NT2/D1 (cell line): ENCODE measurements around the gene GALNT7.

Experiments used
- DNase-seq: peaks from one replicate; pipeline ENCODE4 v3.0.0-alpha.2; 2011; ENCODE audit warnings: low read depth, low spot score
- H3K27me3 ChIP-seq: 2 replicates; pipeline ENCODE4 v1.6.0; 2011; ENCODE audit warnings: mild to moderate bottlenecking; ENCODE audit not compliant: insufficient read length, insufficient read depth
- H3K36me3 ChIP-seq: 2 replicates; pipeline ENCODE4 v1.6.1; 2011; ENCODE audit warnings: mild to moderate bottlenecking, low read length, mixed read lengths; ENCODE audit not compliant: insufficient read depth, insufficient read length
- H3K4me1 ChIP-seq: 2 replicates; pipeline ENCODE4 v1.5.1; 2011; ENCODE audit not compliant: insufficient read depth, insufficient read length
- H3K4me3 ChIP-seq: 2 replicates; pipeline ENCODE4 v1.5.1; 2011; ENCODE audit warnings: low read depth; ENCODE audit not compliant: insufficient read length
- H3K9ac ChIP-seq: 2 replicates; pipeline ENCODE4 v1.6.0; 2011; ENCODE audit warnings: low read depth; ENCODE audit not compliant: insufficient read length
- H3K9me3 ChIP-seq: 2 replicates; pipeline ENCODE4 v1.5.1; 2011; ENCODE audit warnings: mild to moderate bottlenecking, low read length; ENCODE audit not compliant: insufficient read depth
- SUZ12 ChIP-seq: IDR thresholded peaks from 2 replicates; pipeline ENCODE4 v1.6.1; 2011; ENCODE audit not compliant: insufficient read length, insufficient read depth; ENCODE audit errors: extremely low read depth
- YY1 ChIP-seq: IDR thresholded peaks from 2 replicates; pipeline ENCODE4 v1.6.1; 2011; ENCODE audit not compliant: insufficient read length, insufficient read depth
- ZNF274 ChIP-seq: IDR thresholded peaks from 2 replicates; pipeline ENCODE4 v1.6.1; 2011; ENCODE audit warnings: mild to moderate bottlenecking, low read depth, low read length

The GALNT7 gene

GRCh38 chr4:173257732-173258717 lies 89.4 kb downstream of the GALNT7 start:
- no peak overlapping the region for H3K4me3 ChIP-seq
- H3K36me3 ChIP-seq: no peaks in the 10 kb centered on the region
- H3K9ac ChIP-seq: no peak overlapping the region
- no peaks in the 10 kb centered on the region for H3K27me3 ChIP-seq
- no peaks in the 10 kb centered on the region for H3K4me1 ChIP-seq
- no peaks in the 10 kb centered on the region for H3K9me3 ChIP-seq
- peak; percentile 44 for DNase-seq
- TF ChIP-seq SUZ12: no peak
- TF ChIP-seq ZNF274: no peak
- no peak for TF ChIP-seq YY1

DNA sequence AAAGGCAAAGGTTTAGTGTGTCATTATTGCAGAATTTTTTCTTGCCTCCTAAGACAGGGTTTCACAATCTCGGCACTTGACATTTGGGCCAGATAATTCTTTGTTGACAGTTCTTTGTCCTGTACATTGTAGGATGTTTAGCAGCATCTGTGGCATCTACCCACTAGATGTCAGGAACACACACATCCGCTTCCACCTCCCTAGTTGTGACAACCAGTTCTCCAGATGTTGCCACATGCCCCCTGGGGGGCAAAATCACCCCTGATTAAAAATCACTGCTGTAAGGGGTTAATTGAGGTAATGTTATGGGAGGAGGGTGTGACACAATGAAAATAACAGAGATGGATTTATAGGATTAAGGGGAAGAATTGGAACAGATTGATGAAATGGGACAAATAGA lies 90.3 kb downstream of the GALNT7 start:
- no peak for TF ChIP-seq YY1
- no peak for TF ChIP-seq SUZ12
- TF ChIP-seq ZNF274: no peak
- no peaks in the 10 kb centered on the region for H3K4me1 ChIP-seq

GRCh38 chr4:173259310-173259709 lies 90.7 kb downstream of the GALNT7 start:
- Histone ChIP-seq H3K36me3 (no peaks in the 10 kb centered on the region), H3K9me3 (no peaks in the 10 kb centered on the region), H3K4me1 (no peaks in the 10 kb centered on the region), H3K4me3 (no peak overlapping the region), H3K9ac (no peak overlapping the region), H3K27me3 (no peaks in the 10 kb centered on the region)
- TF ChIP-seq ZNF274: no peak
- no peak for DNase-seq

More for the DNA sequence above, 90.3 kb downstream of the GALNT7 start:
- Histone ChIP-seq H3K9ac (no peak overlapping the region), H3K36me3 (no peaks in the 10 kb centered on the region), H3K4me3 (no peak overlapping the region), H3K9me3 (no peaks in the 10 kb centered on the region), H3K27me3 (no peaks in the 10 kb centered on the region)
- no peak for DNase-seq

- Histone ChIP-seq H3K4me1 (no peaks in the 10 kb centered on the region), H3K36me3 (no peaks in the 10 kb centered on the region), H3K9ac (no peak overlapping the region), H3K9me3 (no peaks in the 10 kb centered on the region), H3K4me3 (no peak overlapping the region), H3K27me3 (no peaks in the 10 kb centered on the region)
- no peak for TF ChIP-seq SUZ12
- TF ChIP-seq YY1: no peak
- TF ChIP-seq ZNF274: no peak
- no peak for DNase-seq
Observed at GRCh38 chr4:173261052-173261451, 92.4 kb downstream of the GALNT7 start.

DNA sequence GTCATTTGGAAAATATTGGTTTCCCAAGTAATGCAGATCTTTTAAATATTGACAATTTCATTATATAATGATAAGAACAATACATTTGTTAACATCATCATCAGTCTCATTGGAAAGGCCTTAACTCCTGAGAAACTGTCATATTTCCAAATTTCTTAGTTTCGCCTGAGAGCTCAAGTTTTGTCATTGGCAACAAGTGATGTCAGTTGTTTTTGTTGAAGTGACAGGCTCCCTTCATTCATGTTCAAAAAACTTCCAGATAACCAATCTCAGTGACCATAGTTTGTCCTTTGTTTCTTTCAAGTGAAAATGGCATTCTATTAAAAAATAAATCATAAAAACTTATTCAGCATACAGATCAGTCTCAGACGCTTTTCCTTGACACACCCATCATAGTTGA lies 93.8 kb downstream of the GALNT7 start:
- Histone ChIP-seq H3K9ac (no peak overlapping the region), H3K4me3 (no peak overlapping the region), H3K36me3 (no peaks in the 10 kb centered on the region), H3K9me3 (no peaks in the 10 kb centered on the region), H3K4me1 (no peaks in the 10 kb centered on the region), H3K27me3 (no peaks in the 10 kb centered on the region)
- DNase-seq: no peak
- TF ChIP-seq ZNF274 (no peak), YY1 (no peak), SUZ12 (no peak)

- TF ChIP-seq ZNF274 (no peak), SUZ12 (no peak), YY1 (no peak)
- no peak overlapping the region for H3K9ac ChIP-seq
- no peaks in the 10 kb centered on the region for H3K36me3 ChIP-seq
- no peaks in the 10 kb centered on the region for H3K4me1 ChIP-seq
- no peaks in the 10 kb centered on the region for H3K9me3 ChIP-seq
- no peak for DNase-seq
- H3K27me3 ChIP-seq: no peaks in the 10 kb centered on the region
- no peak overlapping the region for H3K4me3 ChIP-seq
Observed at GRCh38 chr4:173264245-173264644, 95.6 kb downstream of the GALNT7 start.

- no peak for TF ChIP-seq SUZ12
- TF ChIP-seq ZNF274: no peak
- TF ChIP-seq YY1: no peak
- Histone ChIP-seq H3K9ac (no peak overlapping the region), H3K9me3 (no peaks in the 10 kb centered on the region), H3K36me3 (no peaks in the 10 kb centered on the region), H3K4me1 (no peaks in the 10 kb centered on the region), H3K27me3 (no peaks in the 10 kb centered on the region), H3K4me3 (no peak overlapping the region)
- DNase-seq: no peak
Observed at GRCh38 chr4:173264684-173265185, 96.1 kb downstream of the GALNT7 start.

DNA sequence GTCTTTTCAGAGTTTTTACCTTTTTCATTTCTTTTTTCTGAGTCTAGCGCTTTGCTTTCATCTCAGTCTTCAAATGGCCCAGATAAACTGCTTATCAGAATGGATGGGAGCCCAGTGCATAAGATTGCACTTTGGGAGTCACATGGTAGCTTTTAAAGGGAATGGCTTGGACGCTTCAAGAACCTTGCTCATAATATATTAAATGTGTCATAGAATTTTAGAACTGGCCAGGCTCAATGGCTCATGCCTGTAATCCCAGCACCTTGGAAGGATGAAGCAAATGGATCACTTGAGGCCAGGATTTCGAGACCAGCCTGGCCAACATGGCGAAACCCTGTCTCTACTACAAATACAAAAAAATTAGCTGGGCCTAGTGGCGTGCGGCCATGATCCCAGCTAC lies 97.1 kb downstream of the GALNT7 start:
- no peaks in the 10 kb centered on the region for H3K27me3 ChIP-seq
- DNase-seq: no peak
- no peaks in the 10 kb centered on the region for H3K9me3 ChIP-seq
- TF ChIP-seq ZNF274 (no peak), YY1 (no peak), SUZ12 (no peak)
- H3K9ac ChIP-seq: no peak overlapping the region
- H3K4me1 ChIP-seq: no peaks in the 10 kb centered on the region
- no peaks in the 10 kb centered on the region for H3K36me3 ChIP-seq
- no peak overlapping the region for H3K4me3 ChIP-seq
